ENCODE results near the gene RNF14.
A peak's percentile ranks its signal among the peaks of the same experiment; 100 is the strongest.

RNF14 gene

GRCh38 chr5:141949511-141949910 lies 19.4 kb upstream of the RNF14 start:
- DNase-seq, result no peak

GRCh38 chr5:141950207-141951005 lies 18.5 kb upstream of the RNF14 start:
- DNase-seq, result no peak

DNA sequence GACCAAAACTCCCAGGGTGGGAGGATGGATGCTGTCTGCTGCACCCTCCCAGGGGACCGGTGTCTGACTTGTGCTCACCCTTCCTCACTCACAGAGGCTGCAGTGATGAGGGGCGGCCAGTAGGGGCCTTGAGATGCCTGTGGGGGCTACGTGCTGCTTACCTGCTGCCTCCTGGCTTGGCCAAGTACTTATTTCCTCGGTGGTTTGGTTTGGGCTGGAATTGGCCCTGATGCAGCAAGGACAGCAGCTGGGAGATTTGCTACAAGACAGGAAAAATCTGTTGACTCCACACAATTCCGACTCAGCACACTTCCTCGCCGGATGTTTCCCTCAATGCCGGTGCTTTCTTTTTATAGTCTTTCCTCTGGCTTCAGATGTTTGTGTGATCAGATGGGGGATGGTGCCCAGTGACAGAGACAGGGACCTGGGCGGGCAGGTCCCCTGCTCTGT lies 17.5 kb upstream of the RNF14 start:
- DNase-seq, result no peak

GRCh38 chr5:141952020-141952419 lies 16.9 kb upstream of the RNF14 start:
- DNase-seq, result no peak

- no peak for DNase-seq
These were observed 14.7 kb upstream of the RNF14 start for GRCh38 chr5:141954194-141954593.

- DNase-seq, result no peak
These were observed 11.4 kb upstream of the RNF14 start for GRCh38 chr5:141957367-141957996.

GRCh38 chr5:141958113-141958512 lies 10.8 kb upstream of the RNF14 start, which contains the start of gene PCDH12:
TSS of gene PCDH12 (minus strand) at chr5:141958202. CDS start at chr5:141957851, 351 bp downstream.
- DNase-seq, result no peak

- no peak for DNase-seq
These were observed 10.2 kb upstream of the RNF14 start for GRCh38 chr5:141958546-141959172.

DNA sequence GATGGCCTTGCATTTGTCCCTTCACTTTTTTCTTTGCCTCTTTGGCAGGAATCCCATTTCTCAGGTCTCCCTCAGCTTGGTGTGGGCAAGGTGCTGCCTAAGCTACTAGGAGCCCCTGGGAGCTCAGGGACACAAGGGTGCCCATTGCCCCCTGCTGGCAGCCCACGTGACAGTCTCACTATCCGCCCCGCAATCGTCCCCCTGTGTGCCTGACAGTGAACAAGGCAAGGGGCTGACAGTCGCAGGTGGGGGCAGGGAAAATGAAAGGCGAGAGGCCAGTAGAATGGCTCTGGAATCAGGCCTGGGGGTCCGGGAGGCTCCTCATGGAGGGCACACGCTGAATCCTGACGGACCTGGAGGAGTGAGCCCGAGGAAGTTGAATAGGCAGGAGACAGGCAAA lies 8.9 kb upstream of the RNF14 start:
- no peak for DNase-seq

GRCh38 chr5:141960449-141961323 lies 8.2 kb upstream of the RNF14 start:
- DNase-seq, result peak; percentile 10

- no peak for DNase-seq
These were observed 7.4 kb upstream of the RNF14 start for GRCh38 chr5:141961466-141961865.

DNA sequence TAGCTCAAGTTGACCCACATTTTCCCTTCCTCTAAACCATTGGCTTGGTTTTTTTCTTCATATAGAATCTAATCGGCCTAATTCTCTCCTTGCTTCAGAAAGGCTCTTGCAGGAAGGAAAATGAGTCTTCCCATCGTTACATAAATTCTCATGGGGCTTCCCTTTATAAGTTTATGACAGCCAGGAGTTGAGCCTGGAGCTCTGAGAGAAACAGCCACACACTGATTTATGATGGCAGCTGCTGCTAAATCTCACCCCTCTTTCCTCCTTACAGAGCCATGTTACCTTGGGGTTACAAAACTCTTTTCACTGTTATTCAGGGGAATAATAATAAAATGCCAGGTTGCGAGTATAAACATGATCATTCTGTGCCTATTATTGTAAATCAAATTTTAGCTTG lies 5.2 kb upstream of the RNF14 start:
- no peak for DNase-seq

- DNase-seq, result no peak
These were observed 3.8 kb upstream of the RNF14 start for GRCh38 chr5:141965071-141965470.

DNA sequence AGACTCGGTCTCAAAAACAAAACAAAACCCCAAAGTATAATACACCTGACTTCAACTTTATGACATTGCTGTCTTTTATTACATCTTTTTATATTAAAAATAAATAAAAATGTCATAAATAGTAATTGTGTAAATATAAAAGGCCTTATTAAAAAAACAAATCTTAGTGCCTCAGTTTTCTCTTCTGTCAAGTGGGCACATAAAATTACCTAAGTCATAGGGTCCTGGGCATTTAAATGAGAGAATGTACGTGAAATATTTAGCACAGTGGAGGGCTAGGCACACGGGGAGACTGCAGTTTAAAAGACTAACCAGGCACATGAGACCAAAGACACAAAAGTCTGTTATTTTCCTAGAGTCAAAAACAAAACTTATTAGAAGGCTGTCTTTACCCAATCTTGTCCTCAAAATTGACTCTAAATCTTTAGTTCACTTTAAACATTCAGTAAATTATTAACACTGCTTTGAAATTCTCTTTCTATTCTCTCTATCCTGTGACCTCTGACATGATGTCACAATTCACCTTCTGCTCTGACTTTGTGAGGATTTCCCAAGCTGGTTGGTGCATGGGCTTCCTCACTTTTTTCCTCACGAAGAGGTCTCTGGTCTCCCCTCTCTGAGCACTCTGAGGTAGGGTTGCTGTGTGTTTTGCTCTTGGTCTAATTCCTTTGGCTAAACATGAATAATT lies 2.5 kb upstream of the RNF14 start:
- DNase-seq, result no peak

GRCh38 chr5:141966963-141967333 lies 2.0 kb upstream of the RNF14 start:
- peak; percentile 47 for DNase-seq

DNA sequence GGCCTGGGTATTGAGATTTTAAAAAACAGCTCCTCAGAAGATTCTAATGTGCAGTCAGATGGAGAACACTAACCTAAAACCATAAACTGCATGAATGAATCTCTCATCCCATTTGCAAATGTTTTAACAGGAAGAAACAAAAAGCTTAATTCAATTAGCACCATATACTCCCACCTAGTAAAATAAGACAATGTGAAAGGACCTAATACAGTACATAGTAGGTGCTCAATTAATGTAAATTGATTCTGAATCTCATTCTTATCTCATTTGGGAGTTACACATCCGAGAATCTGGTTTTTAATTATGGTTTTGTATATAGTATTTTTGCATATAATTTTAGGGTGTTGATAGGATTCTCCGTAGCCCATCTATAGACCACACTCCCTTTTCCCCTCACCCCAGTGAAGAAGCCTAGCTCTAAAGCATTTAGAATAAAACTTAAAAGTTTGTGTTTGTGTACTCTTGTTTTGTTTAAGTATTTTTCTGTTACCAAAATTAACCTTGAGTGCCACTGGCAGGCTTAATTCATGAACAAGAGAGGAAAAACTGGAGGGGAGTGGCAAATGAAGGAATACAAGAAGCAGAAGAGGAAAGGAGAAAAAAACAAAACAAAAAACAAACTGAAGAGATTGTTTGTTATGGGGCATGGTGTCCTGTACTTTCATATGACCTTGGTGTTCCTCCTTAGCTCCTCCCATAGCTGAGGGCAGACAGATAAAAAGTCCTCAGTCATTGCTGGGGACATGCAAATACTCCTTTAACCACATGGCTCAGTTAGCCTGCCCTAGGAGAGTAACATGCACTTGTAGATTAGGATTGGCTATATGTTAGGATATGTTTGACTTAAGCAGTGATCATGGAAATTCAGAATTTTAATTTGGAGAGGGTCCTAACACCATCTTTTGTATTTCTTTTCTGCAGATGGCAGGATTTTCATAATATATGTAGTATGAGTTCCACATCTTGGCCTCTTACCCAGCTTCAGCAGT lies 1.2 kb downstream of the RNF14 start:
- no peak for DNase-seq

GRCh38 chr5:141973871-141974595 lies 5.1 kb downstream of the RNF14 start:
- DNase-seq, result no peak

DNA sequence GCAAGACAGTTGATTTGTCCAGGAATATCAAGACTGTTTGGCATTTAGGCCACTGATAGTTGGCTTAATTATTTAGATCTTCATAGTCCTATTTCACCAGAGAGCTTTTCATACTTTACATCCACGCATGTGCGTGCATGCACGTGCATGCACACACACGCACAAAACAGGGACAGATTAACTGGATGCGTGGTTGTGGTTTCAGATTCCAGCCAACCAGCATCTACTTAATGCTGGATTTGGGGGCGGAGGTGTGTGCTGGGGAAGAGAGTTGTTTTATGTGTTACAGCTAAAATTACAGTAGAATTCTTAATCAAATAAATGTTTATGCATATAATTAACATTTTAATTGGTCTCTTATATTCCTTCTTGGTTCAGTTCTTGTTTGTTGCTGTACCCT lies 7.3 kb downstream of the RNF14 start:
- DNase-seq, result no peak

DNA sequence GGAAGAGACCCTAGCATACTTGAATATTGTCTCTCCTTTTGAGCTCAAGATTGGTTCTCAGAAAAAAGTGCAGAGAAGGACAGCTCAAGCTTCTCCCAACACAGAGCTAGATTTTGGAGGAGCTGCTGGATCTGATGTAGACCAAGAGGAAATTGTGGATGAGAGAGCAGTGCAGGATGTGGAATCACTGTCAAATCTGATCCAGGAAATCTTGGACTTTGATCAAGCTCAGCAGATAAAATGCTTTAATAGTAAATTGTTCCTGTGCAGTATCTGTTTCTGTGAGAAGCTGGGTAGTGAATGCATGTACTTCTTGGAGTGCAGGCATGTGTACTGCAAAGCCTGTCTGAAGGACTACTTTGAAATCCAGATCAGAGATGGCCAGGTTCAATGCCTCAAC lies 9.5 kb downstream of the RNF14 start:
- DNase-seq, result no peak

GRCh38 chr5:141982626-141983025 lies 13.7 kb downstream of the RNF14 start:
- DNase-seq, result no peak
